Erythroblast (primary cell): ENCODE results near the gene TEDC2.

Source experiments
- GATA1 ChIP-seq: IDR thresholded peaks from 2 replicates; pipeline ENCODE4 v1.6.1; 2011; ENCODE audit warnings: low read depth, mild to moderate bottlenecking, control low read depth, low read length, moderate library complexity
- POLR2A ChIP-seq: IDR thresholded peaks from 2 replicates; pipeline ENCODE4 v1.6.1; 2011; ENCODE audit warnings: mild to moderate bottlenecking, low read length

- no peak for TF ChIP-seq POLR2A
- no peak for TF ChIP-seq GATA1
Measured at GRCh38 chr16:2457267-2457666, 2.6 kb upstream of the TEDC2 start.
